Femur (tissue), 1 donor: ENCODE data around the gene USH2A.
"Not testable (repeated sequence)": the region's sequence is repeated elsewhere in the genome, so short reads cannot be mapped to it uniquely, and the experiment has no call there.

Source experiments
- DNase-seq: peaks from one replicate; pipeline ENCODE4 v3.0.0-alpha.2; 2017

USH2A gene

DNA sequence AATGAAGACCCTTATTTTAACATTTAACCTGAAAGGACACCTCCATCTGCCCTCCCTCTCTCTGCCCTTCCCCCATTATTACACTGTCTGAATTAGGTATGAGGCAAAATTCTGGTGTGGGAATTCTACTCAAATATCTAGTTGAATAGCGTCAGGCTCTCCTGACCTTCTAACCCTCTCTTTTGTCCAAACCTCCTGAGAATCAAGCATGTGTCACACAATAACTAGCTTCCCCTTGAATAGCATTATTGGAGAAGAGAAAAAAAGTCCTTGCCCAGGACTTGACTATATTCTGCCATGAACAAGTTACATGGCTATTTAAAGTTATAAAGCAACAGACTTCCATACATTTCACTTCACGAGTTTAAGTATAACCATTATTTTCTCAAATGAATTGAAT is 35.5 kb downstream of the USH2A start:
- no peak for DNase-seq

- DNase-seq: no peak
Observed at GRCh38 chr1:216379441-216379840, 43.8 kb downstream of the USH2A start.

- no peak for DNase-seq
Observed at GRCh38 chr1:216368249-216368648, 55.0 kb downstream of the USH2A start.

DNA sequence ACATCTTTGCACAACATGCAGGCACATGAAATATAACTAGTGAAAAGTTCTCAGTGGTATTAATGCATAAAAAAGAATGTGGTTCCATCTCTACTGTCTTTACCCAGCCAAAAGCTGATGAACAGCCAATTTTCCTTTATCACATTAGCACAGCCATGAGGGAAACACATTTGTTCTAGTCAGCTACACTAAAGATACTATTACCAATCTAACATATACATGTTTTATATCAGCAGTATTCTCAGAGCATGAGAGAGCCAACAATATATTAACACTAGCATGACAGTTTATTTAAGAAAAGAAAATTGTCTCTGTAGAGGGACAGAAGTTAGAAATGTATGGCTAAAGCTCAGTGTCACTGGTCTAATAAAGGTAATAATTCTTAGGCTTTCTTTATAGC is 56.3 kb downstream of the USH2A start:
- no peak for DNase-seq

DNA sequence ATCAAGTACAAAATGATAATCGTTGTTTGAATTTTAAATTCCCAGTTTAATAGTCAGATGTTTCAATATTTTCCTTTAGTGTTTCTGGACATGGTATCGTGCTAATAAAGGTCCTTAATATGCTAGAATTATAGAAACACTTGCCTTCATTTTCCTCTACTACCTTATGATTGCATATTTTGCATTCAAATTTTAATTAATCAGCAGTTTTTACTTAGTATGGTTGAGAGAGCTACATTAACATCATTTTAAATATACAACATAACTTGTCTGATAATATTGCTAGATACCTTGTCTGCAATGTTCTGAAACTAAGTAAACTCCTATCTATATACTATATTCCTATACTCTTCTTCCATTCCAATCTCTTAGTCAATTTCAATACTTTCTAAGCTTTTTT is 66.3 kb downstream of the USH2A start:
- DNase-seq: no peak

DNA sequence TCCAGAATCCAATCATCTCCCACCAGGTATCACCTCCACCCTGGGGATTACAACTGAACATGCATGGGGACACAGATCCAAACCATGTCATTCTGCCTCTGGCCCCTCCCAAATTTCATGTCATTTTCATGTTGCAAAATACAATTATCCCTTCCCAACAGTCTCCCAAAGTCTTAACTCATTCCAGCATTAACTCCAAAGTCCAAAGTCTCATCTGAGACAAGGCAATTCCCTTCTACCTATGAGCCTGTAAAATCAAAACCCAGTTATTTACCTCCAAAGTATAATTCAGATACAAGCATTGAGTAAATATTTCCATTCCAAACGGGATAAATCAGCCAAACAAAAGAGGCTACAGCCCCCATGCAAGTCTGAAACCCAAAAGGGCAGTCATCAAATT is 73.1 kb downstream of the USH2A start:
- no peak for DNase-seq

- DNase-seq: no peak
Observed at GRCh38 chr1:216346526-216346925, 76.7 kb downstream of the USH2A start.

DNA sequence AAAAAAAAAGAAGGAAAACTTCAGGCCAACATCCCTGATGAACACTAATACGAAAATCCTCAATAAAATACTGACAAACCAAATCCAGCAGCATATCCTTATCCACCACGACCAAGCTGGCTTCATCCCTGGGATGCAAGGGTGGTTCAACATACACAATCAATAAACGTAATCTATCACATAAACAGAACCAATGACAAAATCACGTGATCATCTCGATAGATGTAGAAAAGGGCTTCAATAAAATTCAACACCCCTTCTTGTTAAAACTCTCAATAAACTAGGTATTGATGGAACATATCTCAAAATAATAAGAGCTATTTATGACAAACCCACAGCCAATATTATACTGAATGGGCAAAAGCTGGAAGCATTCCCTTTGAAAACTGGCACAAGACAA is 82.7 kb downstream of the USH2A start:
- DNase-seq: not testable (repeated sequence)

DNA sequence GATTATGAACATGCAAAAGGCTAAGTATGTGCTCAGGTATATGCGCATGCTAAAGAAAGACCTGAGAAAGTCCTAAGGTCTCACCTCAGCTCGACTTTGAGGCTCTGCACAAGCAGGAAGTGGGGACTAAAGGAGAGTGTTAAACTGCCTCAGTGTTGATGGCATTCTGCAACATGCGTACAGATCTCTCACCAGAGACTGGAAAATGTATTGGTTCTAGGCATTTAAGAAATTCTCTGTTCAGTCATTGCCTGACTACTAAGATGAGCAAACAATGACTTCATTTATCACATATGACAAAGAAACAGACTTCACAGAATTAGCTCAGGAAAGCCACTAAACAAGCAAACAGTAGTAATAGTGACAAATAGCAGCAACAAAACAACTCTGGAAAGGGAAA is 90.8 kb downstream of the USH2A start:
- DNase-seq: no peak

GRCh38 chr1:216332003-216332402 is 91.2 kb downstream of the USH2A start:
- no peak for DNase-seq

DNA sequence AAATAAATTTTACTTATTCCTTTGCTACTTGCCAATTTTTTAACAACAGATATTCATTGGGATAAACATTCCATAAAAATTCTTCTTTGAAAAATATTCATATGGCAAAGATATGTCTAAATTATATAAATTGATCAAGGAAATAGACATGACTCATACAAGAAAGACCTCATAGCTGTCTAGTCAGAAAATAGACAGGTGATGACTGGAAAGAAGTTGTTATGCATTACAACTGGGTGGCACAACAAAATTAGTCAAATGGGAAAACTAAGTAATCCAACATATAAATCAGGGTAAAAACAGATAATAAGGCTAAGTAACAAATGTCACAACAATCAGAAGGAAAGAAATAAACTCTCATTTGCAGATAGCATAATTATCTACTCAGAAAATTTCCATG is 92.0 kb downstream of the USH2A start:
- no peak for DNase-seq

DNA sequence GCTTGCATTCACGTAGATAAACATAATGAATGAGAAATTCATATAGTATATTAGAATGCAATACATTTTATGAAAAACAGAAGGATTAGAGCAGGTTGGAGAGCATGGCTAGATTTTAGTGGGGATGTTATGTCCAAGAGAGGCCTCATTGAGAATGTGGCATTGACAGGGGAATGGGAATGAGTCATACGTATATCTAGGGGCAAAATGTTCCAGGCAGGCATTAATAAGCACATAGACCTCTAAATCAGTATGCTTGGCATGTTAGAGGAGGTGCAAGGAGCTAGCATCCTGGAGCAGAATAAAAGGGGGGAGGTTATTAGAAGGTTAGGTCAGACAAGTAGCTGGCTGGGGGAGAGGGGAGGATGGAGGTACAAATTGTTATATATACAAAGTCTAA is 93.0 kb downstream of the USH2A start:
- no peak for DNase-seq

- no peak for DNase-seq
Observed at GRCh38 chr1:216325946-216326345, 97.3 kb downstream of the USH2A start.

DNA sequence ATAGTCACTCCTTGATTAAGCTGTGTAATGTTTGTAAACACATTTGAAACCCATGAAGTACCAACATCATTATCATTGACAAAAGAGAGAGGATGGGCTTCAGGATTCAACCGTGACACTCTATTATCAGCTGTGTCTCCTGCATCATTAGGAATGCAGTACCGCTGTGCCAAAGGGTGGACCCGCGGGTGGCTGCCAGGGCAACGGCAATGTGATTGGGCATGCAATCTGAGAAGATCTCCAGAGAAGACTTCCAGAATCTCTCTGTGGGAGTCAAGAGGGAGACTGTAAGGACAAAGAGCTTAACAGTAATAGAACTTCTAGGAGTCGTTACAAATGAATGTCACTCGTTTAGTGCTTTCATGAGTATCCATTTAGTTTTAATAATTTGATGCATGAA is 97.9 kb downstream of the USH2A start:
- no peak for DNase-seq

DNA sequence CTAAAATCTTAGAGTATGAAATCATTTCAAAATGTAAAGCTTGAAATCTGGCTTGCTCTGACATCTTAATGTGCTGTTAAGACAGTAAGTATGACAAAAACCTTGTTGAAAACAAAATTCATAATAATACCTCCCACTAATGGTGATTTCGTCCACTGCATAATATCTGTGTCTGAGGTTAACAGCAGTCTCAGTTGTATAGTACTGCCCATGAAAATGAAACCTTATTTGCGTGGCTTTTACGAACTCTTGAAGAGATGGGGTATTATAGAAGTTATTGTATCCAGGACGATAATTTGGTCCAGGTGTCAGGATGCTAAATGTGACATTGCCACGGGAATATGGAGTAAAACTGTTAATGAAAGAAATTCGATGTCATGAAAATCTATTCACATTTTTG is 99.9 kb downstream of the USH2A start:
- no peak for DNase-seq

DNA sequence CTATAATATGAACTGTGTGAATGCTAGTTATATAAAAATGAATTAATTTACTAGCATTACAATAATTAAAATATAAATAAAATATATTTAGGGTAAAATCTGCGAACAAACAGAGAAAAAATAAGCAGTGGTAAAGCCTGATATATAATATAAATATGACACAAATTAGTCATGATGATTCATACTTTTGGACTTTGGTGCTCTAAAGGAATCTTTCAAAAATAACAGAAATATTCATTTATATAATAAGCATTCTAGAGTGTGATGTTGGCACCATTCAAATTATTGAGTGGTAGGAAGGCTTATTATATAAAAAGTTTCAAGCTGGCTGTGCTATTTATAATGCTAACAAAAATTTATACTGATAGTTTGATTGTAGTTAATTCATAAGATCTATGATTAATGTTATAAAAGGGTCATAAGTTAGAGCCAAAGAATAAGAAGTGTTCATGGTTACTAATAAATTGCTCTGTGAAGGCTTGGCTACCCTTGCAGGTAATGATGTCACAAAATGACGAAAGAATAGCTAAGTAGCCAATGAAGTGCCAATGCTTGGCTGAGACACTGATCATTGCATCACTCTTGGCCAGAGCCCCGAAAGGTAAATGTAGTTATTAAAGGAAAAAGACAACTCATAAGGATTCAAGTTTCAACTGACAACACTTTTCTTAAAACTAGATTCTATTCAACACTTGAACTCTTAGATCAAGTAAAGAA is 108.7 kb downstream of the USH2A start:
- no peak for DNase-seq

- no peak for DNase-seq
Observed at GRCh38 chr1:216310776-216311175, 112.5 kb downstream of the USH2A start.

DNA sequence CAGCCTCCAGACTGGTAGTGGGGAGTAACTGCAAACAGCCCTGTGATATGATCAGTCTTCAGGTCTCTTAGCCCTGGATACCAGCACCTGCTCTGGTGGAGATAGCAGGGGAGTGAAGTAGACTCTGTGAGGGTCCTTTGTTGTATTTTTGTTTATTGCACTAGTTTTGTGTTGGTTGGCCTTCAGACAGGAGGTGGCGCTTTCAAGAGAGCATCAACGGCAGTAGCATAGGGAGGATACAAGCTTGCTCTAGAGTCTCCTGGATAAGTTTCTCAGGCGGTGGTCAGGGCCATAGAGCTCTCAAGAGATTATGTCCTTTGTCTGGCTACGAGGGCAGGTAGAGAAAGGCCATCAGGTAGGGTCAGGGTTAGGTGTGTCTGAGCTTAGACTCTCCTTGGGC is 116.4 kb downstream of the USH2A start:
- no peak for DNase-seq

DNA sequence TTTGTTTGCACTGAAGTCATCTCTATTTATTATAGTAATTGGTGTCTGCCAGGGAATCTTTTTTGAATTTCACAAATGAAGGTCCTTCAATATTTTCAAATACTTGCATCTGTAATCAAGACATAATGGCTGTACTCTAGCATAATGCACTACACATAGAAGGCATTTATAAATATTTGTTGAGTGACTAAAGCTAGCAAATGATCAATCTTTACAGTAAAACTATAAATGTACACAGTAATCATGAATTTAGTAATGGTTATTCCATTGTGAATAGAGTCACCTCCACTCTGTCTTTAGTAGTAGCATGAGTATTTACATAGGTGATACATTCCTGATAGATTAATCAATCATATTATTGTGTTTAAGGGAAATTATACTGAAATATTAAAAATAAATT is 119.6 kb downstream of the USH2A start:
- DNase-seq: no peak

DNA sequence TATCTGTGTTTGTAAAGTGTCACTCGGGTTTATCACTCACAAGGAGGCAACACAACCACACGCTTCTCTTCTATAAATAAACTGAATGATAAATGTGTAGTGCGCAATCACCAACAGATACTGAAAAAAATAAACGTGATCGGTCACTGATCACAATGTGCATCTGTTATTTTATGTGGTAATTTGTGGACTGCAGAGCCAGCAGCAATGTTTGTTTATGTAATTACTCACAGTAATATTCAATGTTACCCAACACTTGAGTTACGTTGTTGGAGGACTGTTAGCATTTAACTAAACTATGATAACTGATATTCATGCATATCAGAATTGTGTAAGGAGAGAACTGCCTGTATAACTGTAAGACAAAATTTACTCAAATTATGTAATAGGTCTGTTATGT is 129.6 kb downstream of the USH2A start:
- no peak for DNase-seq

GRCh38 chr1:216290074-216290473 is 133.2 kb downstream of the USH2A start:
- DNase-seq: no peak

- DNase-seq: no peak
Observed at GRCh38 chr1:216285052-216285451, 138.2 kb downstream of the USH2A start.

DNA sequence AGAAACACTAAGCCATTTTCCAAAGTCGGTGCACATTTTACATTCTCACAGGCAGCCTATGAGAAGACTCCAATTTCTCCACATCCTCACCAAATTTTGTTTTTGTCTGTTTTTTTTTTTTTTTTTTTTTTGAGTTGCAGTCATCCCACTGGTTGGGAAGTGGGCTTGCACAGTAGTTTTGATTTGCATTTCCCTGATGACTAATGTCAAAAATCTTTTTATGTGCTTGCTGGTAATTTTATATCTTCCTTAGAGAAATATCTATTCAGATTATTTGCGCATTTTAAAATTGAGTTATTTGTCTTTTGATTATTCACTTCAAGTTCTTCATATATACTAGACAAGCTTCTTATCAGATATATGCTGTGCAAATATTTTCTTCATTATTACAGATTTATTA is 141.5 kb downstream of the USH2A start:
- DNase-seq: no peak

GRCh38 chr1:216270086-216270773 is 153.0 kb downstream of the USH2A start:
- no peak for DNase-seq

DNA sequence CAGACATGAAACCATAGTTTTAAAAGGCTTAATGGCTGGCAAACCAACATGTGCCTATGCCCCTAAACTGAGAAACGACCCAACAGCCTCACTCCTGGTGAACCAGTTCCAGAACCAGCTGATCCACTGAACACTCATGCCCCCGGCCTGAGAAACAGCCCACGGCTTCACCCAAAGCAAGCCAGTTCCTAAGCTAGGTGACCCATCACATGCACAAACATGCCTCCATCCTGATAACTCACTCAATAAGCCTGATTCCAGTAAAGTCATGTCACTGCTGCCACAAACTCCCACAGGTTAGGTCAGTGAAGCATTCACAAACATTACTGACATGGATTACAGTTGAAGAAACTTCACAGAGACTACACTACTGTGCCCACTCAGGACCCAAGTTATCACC is 161.6 kb downstream of the USH2A start:
- no peak for DNase-seq
